Measurements from ENCODE around the gene FASTKD1. TPM values are rescaled to one million over a fixed set of nuclear protein-coding genes. Genes with fewer than 3 reads are reported as not detected.
A peak's percentile ranks its signal among the peaks of the same experiment; 100 is the strongest.
"Not testable (repeated sequence)": the region's sequence is repeated elsewhere in the genome, so short reads cannot be mapped to it uniquely, and the experiment has no call there.

The FASTKD1 gene
- total RNA-seq, 1 donor: 25.9 TPM

GRCh38 chr2:169583518-169583917 is 9.9 kb upstream of the FASTKD1 start:
- no peak for DNase-seq (ENCODE audit: low read depth)
- no peak overlapping the region for H3K4me3 ChIP-seq (ENCODE audit: low read depth, low read length)
- TF ChIP-seq CTCF (IDR thresholded peaks at IDR 0.05; ENCODE audit: insufficient read depth, low read depth, low read length): no peak

DNA sequence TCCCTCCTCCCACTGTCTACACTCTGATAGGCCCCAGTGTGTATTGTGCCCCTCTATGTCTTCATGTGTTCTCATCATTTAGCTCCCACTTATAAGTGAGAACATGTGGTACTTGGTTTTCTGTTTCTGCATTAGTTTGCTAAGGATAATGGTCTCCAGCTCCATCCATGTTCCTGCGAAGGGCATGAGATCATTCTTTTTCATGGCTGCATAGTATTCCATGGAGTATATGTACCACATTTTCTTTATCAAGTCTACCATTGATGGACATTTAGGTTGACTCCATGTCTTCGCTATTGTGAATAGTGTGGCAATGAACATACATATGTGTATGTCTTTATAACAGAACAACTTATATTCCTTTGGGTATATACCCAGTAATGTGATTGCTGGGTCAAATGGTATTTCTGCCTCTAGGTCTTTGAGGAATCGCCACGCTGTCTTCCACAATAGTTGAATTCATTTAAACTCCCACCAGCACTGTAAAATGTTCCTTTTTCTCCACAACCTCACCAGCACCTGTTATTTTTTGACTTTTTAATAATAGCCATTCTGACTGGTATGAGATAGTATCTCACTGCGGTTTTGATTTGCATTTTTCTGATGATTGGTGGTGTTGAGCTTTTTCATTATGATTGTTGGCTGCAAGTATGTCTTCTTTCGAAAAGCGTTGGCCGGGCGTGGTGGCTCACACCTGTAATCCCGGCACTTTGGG is 9.0 kb upstream of the FASTKD1 start:
- DNase-seq (ENCODE audit: low read depth); H3K4me3 ChIP-seq (ENCODE audit: low read depth, low read length): not testable (repeated sequence)

- H3K4me3 ChIP-seq (ENCODE audit: low read depth, low read length): no peak overlapping the region
- DNase-seq (ENCODE audit: low read depth): no peak
- no peak for TF ChIP-seq CTCF (IDR thresholded peaks at IDR 0.05; ENCODE audit: insufficient read depth, low read depth, low read length)
These were observed 5.4 kb upstream of the FASTKD1 start for GRCh38 chr2:169579044-169579443.

GRCh38 chr2:169575264-169575663 is 1.6 kb upstream of the FASTKD1 start:
- H3K4me3 ChIP-seq (ENCODE audit: low read depth, low read length); DNase-seq (ENCODE audit: low read depth): not testable (repeated sequence)

DNA sequence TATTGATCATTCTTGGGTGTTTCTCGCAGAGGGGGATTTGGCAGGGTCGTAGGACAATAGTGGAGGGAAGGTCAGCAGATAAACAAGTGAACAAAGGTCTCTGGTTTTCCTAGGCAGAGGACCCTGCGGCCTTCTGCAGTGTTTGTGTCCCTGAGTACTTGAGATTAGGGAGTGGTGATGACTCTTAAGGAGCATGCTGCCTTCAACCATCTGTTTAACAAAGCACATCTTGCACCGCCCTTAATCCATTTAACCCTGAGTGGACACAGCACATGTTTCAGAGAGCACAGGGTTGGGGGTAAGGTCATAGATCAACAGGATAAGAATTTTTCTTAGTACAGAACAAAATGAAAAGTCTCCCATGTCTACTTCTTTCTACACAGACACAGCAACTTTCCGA is 874 bp upstream of the FASTKD1 start:
- DNase-seq (ENCODE audit: low read depth); H3K4me3 ChIP-seq (ENCODE audit: low read depth, low read length): not testable (repeated sequence)

DNA sequence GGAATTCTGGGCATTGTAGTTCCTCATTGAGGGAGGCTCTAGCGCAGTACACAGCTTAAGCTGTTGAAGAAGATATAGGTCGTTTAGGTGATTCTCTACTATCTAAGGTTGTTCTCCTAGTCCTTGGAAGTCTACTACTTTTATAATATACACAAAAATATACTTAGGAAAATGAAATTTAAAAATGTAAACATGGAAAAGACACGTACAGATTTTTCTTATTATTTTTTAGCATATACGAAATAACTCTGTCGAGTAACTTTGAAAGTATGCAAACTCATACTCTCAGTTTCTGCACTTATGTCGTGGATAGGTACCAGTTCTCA is 272 bp upstream of the FASTKD1 start:
- peak overlapping the region; percentile 77 for H3K4me3 ChIP-seq (ENCODE audit: low read depth, low read length)
- no peak for DNase-seq (ENCODE audit: low read depth)
- TF ChIP-seq CTCF (IDR thresholded peaks at IDR 0.05; ENCODE audit: insufficient read depth, low read depth, low read length): no peak

GRCh38 chr2:169572821-169573159 is 875 bp downstream of the FASTKD1 start:
- DNase-seq (ENCODE audit: low read depth): no peak
- H3K4me3 ChIP-seq (ENCODE audit: low read depth, low read length): peak overlapping the region; percentile 77
- TF ChIP-seq CTCF (IDR thresholded peaks at IDR 0.05; ENCODE audit: insufficient read depth, low read depth, low read length): no peak

GRCh38 chr2:169572189-169572588 is 1.5 kb downstream of the FASTKD1 start:
- no peak overlapping the region for H3K4me3 ChIP-seq (ENCODE audit: low read depth, low read length)
- no peak for DNase-seq (ENCODE audit: low read depth)
- TF ChIP-seq CTCF (IDR thresholded peaks at IDR 0.05; ENCODE audit: insufficient read depth, low read depth, low read length): no peak

DNA sequence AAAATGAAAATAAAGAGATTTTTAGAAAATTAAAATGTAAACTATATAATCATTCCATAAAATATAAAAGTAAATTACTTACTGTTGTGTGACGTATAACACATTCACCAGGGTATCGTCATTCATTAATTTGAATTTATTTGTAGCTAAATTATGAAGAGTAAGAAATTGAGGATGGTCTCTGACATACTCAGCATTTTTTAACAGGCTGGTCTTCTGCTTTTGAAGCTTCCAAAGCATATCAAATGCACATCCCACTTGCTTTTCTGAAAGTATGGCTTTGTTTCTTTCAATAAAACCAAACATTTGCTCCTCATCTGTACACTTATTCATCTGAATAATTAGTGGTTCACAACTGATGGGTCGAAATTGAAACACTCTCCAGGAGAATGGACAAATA is 2.1 kb downstream of the FASTKD1 start:
- H3K4me3 ChIP-seq (ENCODE audit: low read depth, low read length): no peak overlapping the region

GRCh38 chr2:169570752-169571151 is 2.9 kb downstream of the FASTKD1 start:
- H3K4me3 ChIP-seq (ENCODE audit: low read depth, low read length); DNase-seq (ENCODE audit: low read depth): not testable (repeated sequence)

More for the DNA sequence above, 2.1 kb downstream of the FASTKD1 start:
- no peak for TF ChIP-seq CTCF (IDR thresholded peaks at IDR 0.05; ENCODE audit: insufficient read depth, low read depth, low read length)
- DNase-seq (ENCODE audit: low read depth): no peak
